ENCODE results near the gene TJP3. TPM values are rescaled to one million over a fixed set of nuclear protein-coding genes. Genes with fewer than 3 reads are reported as not detected.

TJP3 gene
- polyA plus RNA-seq, 1 donor from 2014 or later, result 0.15 TPM

DNA sequence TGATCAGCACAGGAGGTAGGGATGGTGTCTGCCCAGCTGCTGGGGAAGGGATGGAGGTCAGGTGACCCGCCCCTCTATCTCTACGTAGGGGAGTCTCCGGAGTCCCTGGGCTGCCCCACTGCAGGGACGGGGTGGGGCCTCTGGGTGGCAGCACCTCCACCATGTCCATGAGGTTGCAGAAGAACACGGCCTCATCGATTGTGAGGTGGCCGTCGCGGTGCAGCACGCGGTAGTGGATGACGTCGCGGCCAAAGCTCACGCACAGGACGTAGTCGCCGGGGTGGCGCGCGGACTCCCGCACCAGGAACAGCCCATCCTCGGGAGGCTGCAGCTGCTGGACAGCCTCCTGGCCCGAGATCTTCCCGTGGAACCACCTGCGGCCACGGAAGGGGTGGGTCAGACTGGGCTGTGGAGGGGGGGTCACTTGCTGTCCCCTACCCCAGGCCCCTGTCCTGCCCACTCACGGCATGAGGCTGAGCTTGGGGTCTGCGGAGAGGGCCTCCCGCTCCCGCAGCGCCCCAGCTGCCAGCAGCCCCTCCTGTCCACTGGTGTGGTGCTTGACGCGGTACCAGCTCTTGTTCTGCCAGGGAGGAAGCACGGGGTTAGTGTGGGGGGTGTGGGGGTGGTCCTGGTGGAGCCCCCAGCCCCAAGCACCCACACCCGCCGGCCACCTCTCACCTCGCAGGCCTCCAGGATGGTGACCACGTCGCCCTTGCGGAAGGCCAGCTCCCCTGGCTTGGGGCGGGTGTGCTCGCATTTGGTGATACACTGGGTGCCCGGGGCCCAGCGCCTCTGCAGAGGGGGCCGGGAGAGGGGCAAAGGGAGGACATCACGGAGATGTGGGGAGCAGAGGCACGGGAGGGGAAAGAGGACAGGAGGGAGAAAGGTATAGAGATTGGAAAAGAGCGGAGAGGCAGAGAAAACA lies 75.7 kb downstream of the TJP3 start:
- H3K36me3 ChIP-seq (ENCODE audit: insufficient read depth, low read length), result no peaks in the 10 kb centered on the region
- peaks cover 34% of the 10 kb centered on the region for H3K27me3 ChIP-seq (ENCODE audit: insufficient read depth, low read depth, low read length)

GRCh38 chr19:3784607-3785450 lies 76.6 kb downstream of the TJP3 start:
- no peak overlapping the region for H3K9ac ChIP-seq (ENCODE audit: low read length)
- H3K4me3 ChIP-seq (ENCODE audit: low read length), result peak overlapping the region; percentile 82
- no peaks in the 10 kb centered on the region for H3K9me2 ChIP-seq (ENCODE audit: insufficient read depth, low read length)
- peaks cover 5% of the 10 kb centered on the region for H3K9me3 ChIP-seq (ENCODE audit: low read length)
- TF ChIP-seq REST (IDR thresholded peaks at IDR 0.05; ENCODE audit: borderline replicate concordance) (no peak), EZH2 (IDR thresholded peaks at IDR 0.05; ENCODE audit: borderline replicate concordance, insufficient read depth, low read length, poor library complexity, severe bottlenecking) (no peak), SMC3 (conservative IDR thresholded peaks at IDR 0.05; ENCODE audit: poor library complexity) (no peak), POLR2AphosphoS5 (IDR thresholded peaks at IDR 0.05) (no peak), TAF1 (IDR thresholded peaks at IDR 0.05; ENCODE audit: low read depth) (no peak), MXI1 (conservative IDR thresholded peaks at IDR 0.05; ENCODE audit: poor library complexity, severe bottlenecking) (no peak), EP300 (conservative IDR thresholded peaks at IDR 0.05; ENCODE audit: poor library complexity, severe bottlenecking) (no peak), RAD21 (conservative IDR thresholded peaks at IDR 0.05) (no peak), CTCF (IDR thresholded peaks at IDR 0.05; ENCODE audit: poor library complexity, severe bottlenecking) (no peak)
- H3K79me2 ChIP-seq (replicated peaks; ENCODE audit: insufficient read depth, low read length), result no peaks in the 10 kb centered on the region
- no peaks in the 10 kb centered on the region for H3F3A ChIP-seq (ENCODE audit: insufficient read depth, low read length, poor library complexity, severe bottlenecking)
- no peak overlapping the region for H3K4me2 ChIP-seq (ENCODE audit: low read length)
- peaks cover 34% of the 10 kb centered on the region for H3K27me3 ChIP-seq (ENCODE audit: insufficient read depth, low read depth, low read length)
- no peaks in the 10 kb centered on the region for H3K36me3 ChIP-seq (ENCODE audit: insufficient read depth, low read length)
- H2AFZ ChIP-seq (ENCODE audit: low read depth, low read length), result no peak overlapping the region
- H4K20me1 ChIP-seq (ENCODE audit: insufficient read depth), result no peaks in the 10 kb centered on the region
- H3K27ac ChIP-seq (ENCODE audit: low read length), result no peak overlapping the region

More for the DNA sequence above, 75.7 kb downstream of the TJP3 start:
- Histone ChIP-seq H3K9me3 (ENCODE audit: low read length) (peaks cover 5% of the 10 kb centered on the region), H3K4me3 (ENCODE audit: low read length) (no peak overlapping the region), H3K4me2 (ENCODE audit: low read length) (no peak overlapping the region), H3F3A (ENCODE audit: insufficient read depth, low read length, poor library complexity, severe bottlenecking) (no peaks in the 10 kb centered on the region), H3K79me2 (replicated peaks; ENCODE audit: insufficient read depth, low read length) (no peaks in the 10 kb centered on the region), H3K27ac (ENCODE audit: low read length) (no peak overlapping the region), H4K20me1 (ENCODE audit: insufficient read depth) (no peaks in the 10 kb centered on the region), H2AFZ (ENCODE audit: low read depth, low read length) (no peak overlapping the region), H3K9ac (ENCODE audit: low read length) (no peak overlapping the region), H3K9me2 (ENCODE audit: insufficient read depth, low read length) (no peaks in the 10 kb centered on the region)
- no peak for TF ChIP-seq TAF1 (IDR thresholded peaks at IDR 0.05; ENCODE audit: low read depth)
- TF ChIP-seq MXI1 (conservative IDR thresholded peaks at IDR 0.05; ENCODE audit: poor library complexity, severe bottlenecking), result no peak
- no peak for TF ChIP-seq EZH2 (IDR thresholded peaks at IDR 0.05; ENCODE audit: borderline replicate concordance, insufficient read depth, low read length, poor library complexity, severe bottlenecking)
- no peak for TF ChIP-seq POLR2AphosphoS5 (IDR thresholded peaks at IDR 0.05)

All from neural cell (in vitro differentiated cells).